ENCODE results near the gene DROSHA.

GRCh38 chr5:31537349-31537748 is 5.5 kb upstream of the DROSHA start:
- TF ChIP-seq EZH2 (IDR thresholded peaks at IDR 0.05; ENCODE audit: borderline replicate concordance, low read depth, low read length, severe bottlenecking) (no peak), CTCF (IDR thresholded peaks at IDR 0.05; ENCODE audit: borderline replicate concordance, extremely low read depth, low read length, poor library complexity, severe bottlenecking) (no peak)

All from DND-41 (cell line).